IPS-15b (cell line): ENCODE results near the gene CCDC192.

ENCODE experiments used
- H3K27me3 ChIP-seq: one replicate; pipeline ENCODE4 v1.6.1; 2013; ENCODE audit warnings: low read length; ENCODE audit not compliant: control insufficient read depth, insufficient read depth
- H3K36me3 ChIP-seq: one replicate; pipeline ENCODE4 v1.6.1; 2013; ENCODE audit warnings: low read length; ENCODE audit not compliant: control insufficient read depth, insufficient read depth
- H3K4me1 ChIP-seq: one replicate; pipeline ENCODE4 v1.6.1; 2013; ENCODE audit warnings: mild to moderate bottlenecking, low read length; ENCODE audit not compliant: control insufficient read depth, insufficient read depth
- H3K4me3 ChIP-seq: one replicate; pipeline ENCODE4 v1.5.1; 2013; ENCODE audit warnings: low read depth, low read length
- H3K9ac ChIP-seq: one replicate; pipeline ENCODE4 v1.6.1; 2013; ENCODE audit warnings: low read depth, mild to moderate bottlenecking, low read length
- H3K9me3 ChIP-seq: one replicate; pipeline ENCODE4 v1.6.1; 2013; ENCODE audit warnings: mild to moderate bottlenecking, low read length; ENCODE audit not compliant: control insufficient read depth, insufficient read depth

Gene CCDC192

GRCh38 chr5:127680595-127680994 is 22.6 kb upstream of the CCDC192 start:
- Histone ChIP-seq H3K4me3 (no peak overlapping the region), H3K4me1 (no peaks in the 10 kb centered on the region), H3K27me3 (no peaks in the 10 kb centered on the region), H3K9me3 (no peaks in the 10 kb centered on the region), H3K36me3 (no peaks in the 10 kb centered on the region), H3K9ac (no peak overlapping the region)

DNA sequence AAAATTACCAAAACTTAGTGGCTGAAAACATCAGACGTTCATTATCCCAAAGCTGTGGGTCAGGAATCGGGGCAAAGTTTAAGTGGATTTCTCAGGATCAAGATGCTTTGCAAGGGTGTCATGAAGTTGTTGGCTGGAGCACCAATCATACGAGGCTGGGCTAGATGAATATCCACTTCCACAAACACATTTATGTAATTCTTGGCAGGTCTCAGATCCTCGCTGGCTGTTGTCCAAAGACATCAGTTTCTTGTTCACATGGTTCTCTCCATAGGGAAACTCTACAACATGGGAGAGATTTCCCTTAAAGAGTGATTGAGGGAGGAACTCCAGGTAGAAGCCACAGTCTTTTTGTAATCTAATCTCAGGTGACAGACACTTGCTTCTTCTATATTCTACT is 20.2 kb upstream of the CCDC192 start:
- Histone ChIP-seq H3K4me3 (no peak overlapping the region), H3K36me3 (no peaks in the 10 kb centered on the region), H3K27me3 (no peaks in the 10 kb centered on the region), H3K4me1 (no peaks in the 10 kb centered on the region), H3K9me3 (no peaks in the 10 kb centered on the region), H3K9ac (no peak overlapping the region)

GRCh38 chr5:127684726-127685467 is 18.3 kb upstream of the CCDC192 start:
- H3K9ac ChIP-seq = no peak overlapping the region
- H3K4me3 ChIP-seq = no peak overlapping the region
- no peaks in the 10 kb centered on the region for H3K36me3 ChIP-seq
- H3K4me1 ChIP-seq = no peaks in the 10 kb centered on the region
- no peaks in the 10 kb centered on the region for H3K9me3 ChIP-seq
- no peaks in the 10 kb centered on the region for H3K27me3 ChIP-seq

DNA sequence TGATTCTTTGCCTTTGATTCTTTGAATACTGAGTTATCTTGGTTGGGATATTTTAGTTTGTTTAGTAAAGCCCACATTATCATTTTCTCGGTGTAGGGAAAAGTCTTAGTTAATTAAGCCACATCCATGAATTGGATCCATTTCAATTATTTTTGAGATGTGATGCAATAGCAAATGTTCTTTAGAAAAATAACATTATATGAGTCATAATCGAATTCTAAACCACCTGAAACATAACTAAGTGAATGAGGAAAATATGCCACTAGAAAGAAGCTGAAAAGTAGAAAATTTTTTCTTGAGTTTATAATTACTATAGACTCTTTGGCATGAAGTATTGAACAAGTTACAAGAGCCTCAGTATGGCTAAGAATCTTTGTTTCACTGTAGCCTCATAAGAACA is 17.5 kb upstream of the CCDC192 start:
- H3K27me3 ChIP-seq = no peaks in the 10 kb centered on the region
- H3K4me3 ChIP-seq = no peak overlapping the region
- H3K4me1 ChIP-seq = no peaks in the 10 kb centered on the region
- H3K36me3 ChIP-seq = no peaks in the 10 kb centered on the region
- H3K9ac ChIP-seq = no peak overlapping the region
- no peaks in the 10 kb centered on the region for H3K9me3 ChIP-seq

DNA sequence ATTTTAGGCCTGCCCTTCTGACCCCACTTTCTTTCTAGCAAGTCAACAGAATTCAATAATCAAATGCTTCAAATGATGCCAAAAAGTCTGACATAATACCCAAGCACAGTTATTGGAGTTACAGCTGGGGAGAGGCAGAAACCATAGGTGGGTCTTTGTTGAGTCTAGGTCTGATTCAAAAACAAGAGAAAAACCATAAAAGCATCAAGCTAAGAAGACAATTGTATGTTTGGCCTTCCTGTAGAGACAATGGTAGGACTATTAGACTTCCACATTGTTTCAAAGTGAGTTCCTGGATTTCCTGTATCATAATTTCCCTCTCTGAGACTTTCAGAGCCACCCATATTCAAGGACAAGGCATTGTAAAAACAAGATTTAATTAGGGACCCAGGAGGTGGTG is 16.8 kb upstream of the CCDC192 start:
- H3K4me1 ChIP-seq = no peaks in the 10 kb centered on the region
- no peak overlapping the region for H3K9ac ChIP-seq
- H3K36me3 ChIP-seq = no peaks in the 10 kb centered on the region
- H3K9me3 ChIP-seq = no peaks in the 10 kb centered on the region
- H3K27me3 ChIP-seq = no peaks in the 10 kb centered on the region
- no peak overlapping the region for H3K4me3 ChIP-seq

- Histone ChIP-seq H3K27me3 (no peaks in the 10 kb centered on the region), H3K4me1 (no peaks in the 10 kb centered on the region), H3K36me3 (no peaks in the 10 kb centered on the region), H3K9me3 (no peaks in the 10 kb centered on the region), H3K4me3 (no peak overlapping the region), H3K9ac (no peak overlapping the region)
These were observed 8.5 kb upstream of the CCDC192 start for GRCh38 chr5:127694518-127695171.

GRCh38 chr5:127695346-127695745 is 7.8 kb upstream of the CCDC192 start:
- Histone ChIP-seq H3K9ac (no peak overlapping the region), H3K9me3 (no peaks in the 10 kb centered on the region), H3K27me3 (no peaks in the 10 kb centered on the region)

GRCh38 chr5:127696683-127697082 is 6.5 kb upstream of the CCDC192 start:
- Histone ChIP-seq H3K36me3 (no peaks in the 10 kb centered on the region), H3K4me3 (no peak overlapping the region), H3K9me3 (no peaks in the 10 kb centered on the region), H3K9ac (no peak overlapping the region), H3K27me3 (no peaks in the 10 kb centered on the region), H3K4me1 (no peaks in the 10 kb centered on the region)

More at GRCh38 chr5:127695346-127695745, 7.8 kb upstream of the CCDC192 start:
- Histone ChIP-seq H3K4me1 (no peaks in the 10 kb centered on the region), H3K4me3 (no peak overlapping the region), H3K36me3 (no peaks in the 10 kb centered on the region)

- H3K27me3 ChIP-seq = no peaks in the 10 kb centered on the region
- H3K4me3 ChIP-seq = no peak overlapping the region
- no peaks in the 10 kb centered on the region for H3K9me3 ChIP-seq
- no peak overlapping the region for H3K9ac ChIP-seq
- H3K36me3 ChIP-seq = no peaks in the 10 kb centered on the region
- no peaks in the 10 kb centered on the region for H3K4me1 ChIP-seq
These were observed 5.1 kb upstream of the CCDC192 start for GRCh38 chr5:127697894-127698600.

GRCh38 chr5:127699416-127699815 is 3.8 kb upstream of the CCDC192 start:
- no peak overlapping the region for H3K9ac ChIP-seq
- no peaks in the 10 kb centered on the region for H3K4me1 ChIP-seq
- H3K9me3 ChIP-seq = no peaks in the 10 kb centered on the region
- H3K27me3 ChIP-seq = no peaks in the 10 kb centered on the region
- no peak overlapping the region for H3K4me3 ChIP-seq
- H3K36me3 ChIP-seq = no peaks in the 10 kb centered on the region

DNA sequence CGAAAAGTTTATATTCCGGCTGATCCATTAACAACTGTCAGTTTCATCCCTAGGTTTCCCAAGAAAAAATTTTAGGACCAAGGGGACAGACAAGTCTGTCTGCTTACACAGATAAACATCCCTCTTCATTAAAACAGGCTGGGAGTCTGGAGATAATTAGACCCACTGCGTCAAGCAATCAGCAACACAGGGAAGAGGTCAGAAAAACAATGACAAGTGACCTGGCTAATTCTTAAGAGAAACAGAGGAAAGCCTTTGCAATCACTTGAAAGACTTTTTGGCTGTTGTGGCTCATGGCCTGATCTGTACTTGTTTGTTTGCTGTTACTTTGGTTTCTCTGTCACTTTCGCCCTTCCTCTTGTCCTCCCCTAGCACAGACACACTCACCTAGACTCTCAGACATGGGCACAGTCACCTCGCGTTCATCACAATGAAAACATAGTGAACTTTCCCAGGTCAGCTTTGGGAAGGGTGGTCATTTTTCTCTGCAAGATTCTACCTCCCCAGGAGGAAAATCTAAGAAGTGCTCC is 2.9 kb upstream of the CCDC192 start:
- Histone ChIP-seq H3K36me3 (no peaks in the 10 kb centered on the region), H3K4me3 (no peak overlapping the region), H3K27me3 (no peaks in the 10 kb centered on the region), H3K9me3 (no peaks in the 10 kb centered on the region), H3K4me1 (no peaks in the 10 kb centered on the region), H3K9ac (no peak overlapping the region)
